ENCODE results near the gene RAB5B. TPM values are rescaled to one million over a fixed set of nuclear protein-coding genes. Genes with fewer than 3 reads are reported as not detected.

The RAB5B gene
- total RNA-seq, 1 donor = 82.9 TPM

GRCh38 chr12:56029666-56030293 is 55.9 kb downstream of the RAB5B start:
- Histone ChIP-seq H3K79me2 (ENCODE audit: insufficient read depth, low read length) (no peaks in the 10 kb centered on the region), H4K20me1 (ENCODE audit: insufficient read depth, low read length) (no peaks in the 10 kb centered on the region), H3K9me3 (ENCODE audit: low read depth, low read length) (no peaks in the 10 kb centered on the region), H3K36me3 (ENCODE audit: insufficient read depth, low read length) (peaks cover 22% of the 10 kb centered on the region), H3K4me3 (ENCODE audit: insufficient read depth, low read length) (no peak overlapping the region), H2AFZ (ENCODE audit: low read length) (peak overlapping the region; percentile 52), H3K27me3 (ENCODE audit: insufficient read depth, low read length) (no peaks in the 10 kb centered on the region), H3K27ac (ENCODE audit: low read depth, low read length) (peak overlapping the region; percentile 57), H3K4me1 (ENCODE audit: insufficient read depth, low read length) (peaks cover 13% of the 10 kb centered on the region), H3K4me2 (ENCODE audit: insufficient read depth, low read length) (peak overlapping the region; percentile 28)
- DNase-seq (ENCODE audit: insufficient read length, low spot score, missing footprints) = peak; percentile 95
- TF ChIP-seq CTCF (IDR thresholded peaks at IDR 0.05; ENCODE audit: extremely low read depth, low read depth, low read length) = peak; percentile 85

- Histone ChIP-seq H3K79me2 (ENCODE audit: insufficient read depth, low read length) (no peaks in the 10 kb centered on the region), H3K27ac (ENCODE audit: low read depth, low read length) (no peak overlapping the region), H3K9me3 (ENCODE audit: low read depth, low read length) (no peaks in the 10 kb centered on the region), H3K36me3 (ENCODE audit: insufficient read depth, low read length) (peaks cover 18% of the 10 kb centered on the region), H3K4me2 (ENCODE audit: insufficient read depth, low read length) (no peak overlapping the region), H3K27me3 (ENCODE audit: insufficient read depth, low read length) (no peaks in the 10 kb centered on the region), H3K4me1 (ENCODE audit: insufficient read depth, low read length) (peaks cover 13% of the 10 kb centered on the region), H4K20me1 (ENCODE audit: insufficient read depth, low read length) (no peaks in the 10 kb centered on the region), H2AFZ (ENCODE audit: low read length) (no peak overlapping the region), H3K4me3 (ENCODE audit: insufficient read depth, low read length) (no peak overlapping the region)
- TF ChIP-seq CTCF (IDR thresholded peaks at IDR 0.05; ENCODE audit: extremely low read depth, low read depth, low read length) = no peak
- no peak for DNase-seq (ENCODE audit: insufficient read length, low spot score, missing footprints)
These were observed 58.1 kb downstream of the RAB5B start for GRCh38 chr12:56031987-56032386.

- Histone ChIP-seq H3K9me3 (ENCODE audit: low read depth, low read length) (no peaks in the 10 kb centered on the region), H3K4me1 (ENCODE audit: insufficient read depth, low read length) (no peaks in the 10 kb centered on the region), H3K4me3 (ENCODE audit: insufficient read depth, low read length) (no peak overlapping the region), H2AFZ (ENCODE audit: low read length) (no peak overlapping the region), H3K4me2 (ENCODE audit: insufficient read depth, low read length) (no peak overlapping the region), H3K79me2 (ENCODE audit: insufficient read depth, low read length) (no peaks in the 10 kb centered on the region), H3K36me3 (ENCODE audit: insufficient read depth, low read length) (peaks cover 12% of the 10 kb centered on the region), H4K20me1 (ENCODE audit: insufficient read depth, low read length) (no peaks in the 10 kb centered on the region), H3K27me3 (ENCODE audit: insufficient read depth, low read length) (no peaks in the 10 kb centered on the region), H3K27ac (ENCODE audit: low read depth, low read length) (no peak overlapping the region)
- no peak for DNase-seq (ENCODE audit: insufficient read length, low spot score, missing footprints)
- TF ChIP-seq CTCF (IDR thresholded peaks at IDR 0.05; ENCODE audit: extremely low read depth, low read depth, low read length) = no peak
These were observed 60.9 kb downstream of the RAB5B start for GRCh38 chr12:56034586-56035332.

GRCh38 chr12:56037161-56037560 is 63.3 kb downstream of the RAB5B start:
- no peak overlapping the region for H3K4me2 ChIP-seq (ENCODE audit: insufficient read depth, low read length)
- H3K27me3 ChIP-seq (ENCODE audit: insufficient read depth, low read length) = no peaks in the 10 kb centered on the region
- H4K20me1 ChIP-seq (ENCODE audit: insufficient read depth, low read length) = peaks cover 2% of the 10 kb centered on the region
- DNase-seq (ENCODE audit: insufficient read length, low spot score, missing footprints) = no peak
- H3K4me1 ChIP-seq (ENCODE audit: insufficient read depth, low read length) = peaks cover 4% of the 10 kb centered on the region
- H3K9me3 ChIP-seq (ENCODE audit: low read depth, low read length) = no peaks in the 10 kb centered on the region
- no peak overlapping the region for H3K4me3 ChIP-seq (ENCODE audit: insufficient read depth, low read length)
- peaks cover 12% of the 10 kb centered on the region for H3K36me3 ChIP-seq (ENCODE audit: insufficient read depth, low read length)
- H3K27ac ChIP-seq (ENCODE audit: low read depth, low read length) = no peak overlapping the region
- H2AFZ ChIP-seq (ENCODE audit: low read length) = no peak overlapping the region
- H3K79me2 ChIP-seq (ENCODE audit: insufficient read depth, low read length) = peaks cover 3% of the 10 kb centered on the region
- no peak for TF ChIP-seq CTCF (IDR thresholded peaks at IDR 0.05; ENCODE audit: extremely low read depth, low read depth, low read length)

All from osteoblast (primary cell).